ENCODE results near the gene PLPP2.

The PLPP2 gene

GRCh38 chr19:335072-335471, 43.9 kb upstream of the PLPP2 start:
- Histone ChIP-seq H3K4me2 (ENCODE audit: insufficient read depth, low read length) (no peak overlapping the region), H3K27ac (ENCODE audit: low read length) (no peak overlapping the region), H2AFZ (ENCODE audit: low read depth, low read length) (no peak overlapping the region), H3K4me3 (ENCODE audit: low read depth in 1 of 2, low read length in 2 of 2) (no peak overlapping the region), H4K20me1 (ENCODE audit: insufficient read depth, low read length) (peaks cover 36% of the 10 kb centered on the region), H3K27me3 (ENCODE audit: insufficient read depth, low read length, poor library complexity) (no peaks in the 10 kb centered on the region), H3K36me3 (ENCODE audit: insufficient read depth, low read length) (peaks cover 56% of the 10 kb centered on the region), H3K4me1 (ENCODE audit: insufficient read depth, low read length) (peaks cover 8% of the 10 kb centered on the region), H3K9ac (ENCODE audit: low read depth, low read length) (no peak overlapping the region), H3K79me2 (ENCODE audit: insufficient read depth, low read length) (peaks cover 71% of the 10 kb centered on the region), H3K9me3 (ENCODE audit: insufficient read depth, low read length, severe bottlenecking) (peaks cover 11% of the 10 kb centered on the region)
- ATAC-seq (ENCODE audit: insufficient read depth, low read depth), result no peak
- DNase-seq, result no peak
- TF ChIP-seq, protein P1, sequence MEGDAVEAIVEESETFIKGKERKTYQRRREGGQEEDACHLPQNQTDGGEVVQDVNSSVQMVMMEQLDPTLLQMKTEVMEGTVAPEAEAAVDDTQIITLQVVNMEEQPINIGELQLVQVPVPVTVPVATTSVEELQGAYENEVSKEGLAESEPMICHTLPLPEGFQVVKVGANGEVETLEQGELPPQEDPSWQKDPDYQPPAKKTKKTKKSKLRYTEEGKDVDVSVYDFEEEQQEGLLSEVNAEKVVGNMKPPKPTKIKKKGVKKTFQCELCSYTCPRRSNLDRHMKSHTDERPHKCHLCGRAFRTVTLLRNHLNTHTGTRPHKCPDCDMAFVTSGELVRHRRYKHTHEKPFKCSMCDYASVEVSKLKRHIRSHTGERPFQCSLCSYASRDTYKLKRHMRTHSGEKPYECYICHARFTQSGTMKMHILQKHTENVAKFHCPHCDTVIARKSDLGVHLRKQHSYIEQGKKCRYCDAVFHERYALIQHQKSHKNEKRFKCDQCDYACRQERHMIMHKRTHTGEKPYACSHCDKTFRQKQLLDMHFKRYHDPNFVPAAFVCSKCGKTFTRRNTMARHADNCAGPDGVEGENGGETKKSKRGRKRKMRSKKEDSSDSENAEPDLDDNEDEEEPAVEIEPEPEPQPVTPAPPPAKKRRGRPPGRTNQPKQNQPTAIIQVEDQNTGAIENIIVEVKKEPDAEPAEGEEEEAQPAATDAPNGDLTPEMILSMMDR (IDR thresholded peaks at IDR 0.05; ENCODE audit: borderline replicate concordance, extremely low read depth, low read length, poor library complexity, severe bottlenecking), result no peak
- no peak for TF ChIP-seq EZH2 (IDR thresholded peaks at IDR 0.05; ENCODE audit: borderline replicate concordance, low read depth, low read length, severe bottlenecking)

DNA sequence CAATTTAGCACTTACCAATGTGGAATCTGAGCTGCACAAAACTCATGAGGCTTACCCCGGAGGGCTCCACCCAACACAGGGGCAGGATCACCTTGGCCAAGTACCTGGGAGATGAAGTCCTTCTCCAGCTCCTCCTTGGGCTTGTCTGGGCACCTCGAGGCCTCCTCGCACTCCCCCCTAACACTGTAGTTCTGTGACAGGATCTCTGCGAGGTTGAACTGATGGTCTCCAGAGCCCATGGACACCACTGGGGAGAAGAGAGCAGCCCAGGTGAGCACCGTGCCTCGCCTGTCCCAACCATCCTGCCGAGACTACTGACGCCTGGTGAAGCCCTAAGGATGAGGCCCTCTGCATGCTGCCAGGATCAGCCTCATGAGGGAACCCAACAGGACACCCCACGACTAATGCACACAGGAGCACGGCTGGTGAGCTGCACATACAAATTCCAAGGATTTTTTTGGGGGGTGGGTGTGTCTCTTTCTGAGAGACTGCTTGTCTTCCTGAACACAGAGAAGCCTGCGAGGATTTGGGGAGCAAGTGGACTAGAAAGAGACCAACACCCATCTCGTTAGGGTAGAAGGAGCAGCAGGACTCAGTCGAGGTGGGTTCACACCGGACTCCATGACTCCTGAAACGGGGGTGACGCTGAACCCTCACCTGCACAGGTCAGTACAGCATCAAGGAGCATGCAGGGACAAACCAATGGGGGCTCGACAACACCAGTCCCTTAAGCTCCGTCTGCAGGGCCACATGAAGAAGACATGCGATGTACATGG, 43.3 kb upstream of the PLPP2 start:
- Histone ChIP-seq H3K4me1 (ENCODE audit: insufficient read depth, low read length) (peaks cover 4% of the 10 kb centered on the region), H3K9ac (ENCODE audit: low read depth, low read length) (no peak overlapping the region), H2AFZ (ENCODE audit: low read depth, low read length) (no peak overlapping the region), H3K36me3 (ENCODE audit: insufficient read depth, low read length) (peaks cover 60% of the 10 kb centered on the region), H3K27ac (ENCODE audit: low read length) (no peak overlapping the region), H3K4me3 (ENCODE audit: low read depth in 1 of 2, low read length in 2 of 2) (no peak overlapping the region), H3K9me3 (ENCODE audit: insufficient read depth, low read length, severe bottlenecking) (peaks cover 15% of the 10 kb centered on the region), H3K79me2 (ENCODE audit: insufficient read depth, low read length) (peaks cover 71% of the 10 kb centered on the region), H3K4me2 (ENCODE audit: insufficient read depth, low read length) (no peak overlapping the region), H3K27me3 (ENCODE audit: insufficient read depth, low read length, poor library complexity) (no peaks in the 10 kb centered on the region), H4K20me1 (ENCODE audit: insufficient read depth, low read length) (peaks cover 33% of the 10 kb centered on the region)
- ATAC-seq (ENCODE audit: insufficient read depth, low read depth) (no peak), DNase-seq (no peak)
- TF ChIP-seq, protein P1 (IDR thresholded peaks at IDR 0.05; ENCODE audit: borderline replicate concordance, extremely low read depth, low read length, poor library complexity, severe bottlenecking), result no peak
- no peak for TF ChIP-seq EZH2 (IDR thresholded peaks at IDR 0.05; ENCODE audit: borderline replicate concordance, low read depth, low read length, severe bottlenecking)

DNA sequence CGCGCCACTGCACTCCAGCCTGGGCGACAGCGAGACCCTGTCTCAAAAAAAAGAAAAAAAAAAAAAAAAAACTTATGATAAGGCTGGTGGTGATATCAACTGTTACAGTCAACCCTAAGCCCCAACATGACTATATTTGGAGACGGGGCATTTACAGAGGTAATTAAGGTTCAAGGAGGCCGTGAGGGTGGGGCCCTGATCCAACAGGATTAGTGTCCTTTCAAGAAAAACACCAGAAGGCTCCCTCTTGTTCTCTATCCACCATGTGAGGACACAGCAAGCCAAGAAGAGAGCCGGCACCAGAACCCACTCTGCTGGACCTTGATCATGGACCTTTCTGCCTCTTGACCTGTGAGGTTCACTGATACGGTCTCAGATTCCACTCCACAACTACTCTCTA, 39.3 kb upstream of the PLPP2 start:
- Histone ChIP-seq H3K9ac (ENCODE audit: low read depth, low read length) (no peak overlapping the region), H3K79me2 (ENCODE audit: insufficient read depth, low read length) (peaks cover 39% of the 10 kb centered on the region), H3K27me3 (ENCODE audit: insufficient read depth, low read length, poor library complexity) (no peaks in the 10 kb centered on the region), H2AFZ (ENCODE audit: low read depth, low read length) (no peak overlapping the region), H3K4me2 (ENCODE audit: insufficient read depth, low read length) (no peak overlapping the region), H4K20me1 (ENCODE audit: insufficient read depth, low read length) (peaks cover 22% of the 10 kb centered on the region), H3K4me1 (ENCODE audit: insufficient read depth, low read length) (no peaks in the 10 kb centered on the region), H3K9me3 (ENCODE audit: insufficient read depth, low read length, severe bottlenecking) (peaks cover 26% of the 10 kb centered on the region), H3K27ac (ENCODE audit: low read length) (no peak overlapping the region), H3K4me3 (ENCODE audit: low read depth in 1 of 2, low read length in 2 of 2) (no peak overlapping the region), H3K36me3 (ENCODE audit: insufficient read depth, low read length) (peaks cover 85% of the 10 kb centered on the region)
- no peak for TF ChIP-seq EZH2 (IDR thresholded peaks at IDR 0.05; ENCODE audit: borderline replicate concordance, low read depth, low read length, severe bottlenecking)
- TF ChIP-seq, protein P1 (IDR thresholded peaks at IDR 0.05; ENCODE audit: borderline replicate concordance, extremely low read depth, low read length, poor library complexity, severe bottlenecking), result no peak
- no peak for ATAC-seq (ENCODE audit: insufficient read depth, low read depth)
- DNase-seq, result no peak

Measured in DND-41 (cell line).